Loucy (cell line): ENCODE data around the gene SMAP1.

Source experiments
- EZH2phosphoT487 ChIP-seq: fragments of 200-600 bp; IDR thresholded peaks from 2 replicates; pipeline ENCODE4 v1.6.1; 2018; ENCODE audit warnings: antibody characterized with exemption, mild to moderate bottlenecking, moderate library complexity, borderline replicate concordance
- TF ChIP-seq, protein P1 (sequence below): fragments of 200-600 bp; sonication (generic); conservative IDR thresholded peaks from 2 replicates; pipeline ENCODE4 v1.5.1; 2014; ENCODE audit warnings: mild to moderate bottlenecking, antibody characterized with exemption, low read length

DNA sequence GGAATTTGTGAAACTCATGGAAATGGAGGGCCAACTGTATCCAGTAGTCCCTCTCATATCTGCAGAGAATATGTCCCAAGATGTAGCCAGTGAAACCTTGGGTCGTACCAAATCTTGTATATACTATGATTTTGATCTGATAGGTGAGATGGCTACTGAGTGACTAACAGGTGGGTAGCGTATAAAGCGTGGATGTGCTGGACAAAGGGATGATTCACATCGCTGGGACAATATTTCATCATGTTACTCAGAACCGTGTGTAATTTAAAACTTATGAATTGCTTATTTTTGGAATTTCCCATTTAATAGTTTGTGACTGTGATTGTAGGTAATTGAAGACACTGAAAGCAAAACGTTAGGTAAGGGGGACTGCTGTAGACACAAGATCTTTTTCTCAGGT lies 144.1 kb downstream of the SMAP1 start:
- TF ChIP-seq, protein P1, sequence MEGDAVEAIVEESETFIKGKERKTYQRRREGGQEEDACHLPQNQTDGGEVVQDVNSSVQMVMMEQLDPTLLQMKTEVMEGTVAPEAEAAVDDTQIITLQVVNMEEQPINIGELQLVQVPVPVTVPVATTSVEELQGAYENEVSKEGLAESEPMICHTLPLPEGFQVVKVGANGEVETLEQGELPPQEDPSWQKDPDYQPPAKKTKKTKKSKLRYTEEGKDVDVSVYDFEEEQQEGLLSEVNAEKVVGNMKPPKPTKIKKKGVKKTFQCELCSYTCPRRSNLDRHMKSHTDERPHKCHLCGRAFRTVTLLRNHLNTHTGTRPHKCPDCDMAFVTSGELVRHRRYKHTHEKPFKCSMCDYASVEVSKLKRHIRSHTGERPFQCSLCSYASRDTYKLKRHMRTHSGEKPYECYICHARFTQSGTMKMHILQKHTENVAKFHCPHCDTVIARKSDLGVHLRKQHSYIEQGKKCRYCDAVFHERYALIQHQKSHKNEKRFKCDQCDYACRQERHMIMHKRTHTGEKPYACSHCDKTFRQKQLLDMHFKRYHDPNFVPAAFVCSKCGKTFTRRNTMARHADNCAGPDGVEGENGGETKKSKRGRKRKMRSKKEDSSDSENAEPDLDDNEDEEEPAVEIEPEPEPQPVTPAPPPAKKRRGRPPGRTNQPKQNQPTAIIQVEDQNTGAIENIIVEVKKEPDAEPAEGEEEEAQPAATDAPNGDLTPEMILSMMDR: no peak
- TF ChIP-seq EZH2phosphoT487: no peak
